LNCaP clone FGC (cell line): ENCODE results near the gene PBX4.

Experiments
- DNase-seq: peaks from one replicate; pipeline ENCODE4 v3.0.0-alpha.2; 2011; ENCODE audit warnings: low read depth
- H3K4me3 ChIP-seq: 2 replicates; pipeline ENCODE4 v1.5.1; 2011; ENCODE audit warnings: mild to moderate bottlenecking, low read depth, low read length, control low read depth
- CTCF ChIP-seq: IDR thresholded peaks from 2 replicates; pipeline ENCODE4 v1.5.1; 2012; ENCODE audit warnings: mild to moderate bottlenecking; ENCODE audit not compliant: control insufficient read depth, insufficient read depth; ENCODE audit errors: extremely low read depth

PBX4 gene

GRCh38 chr19:19549804-19550464, 68.6 kb downstream of the PBX4 start:
- H3K4me3 ChIP-seq: no peak overlapping the region
- no peak for DNase-seq
- no peak for TF ChIP-seq CTCF

GRCh38 chr19:19548915-19549759, 69.3 kb downstream of the PBX4 start:
- TF ChIP-seq CTCF: no peak
- no peak overlapping the region for H3K4me3 ChIP-seq
- DNase-seq: no peak

DNA sequence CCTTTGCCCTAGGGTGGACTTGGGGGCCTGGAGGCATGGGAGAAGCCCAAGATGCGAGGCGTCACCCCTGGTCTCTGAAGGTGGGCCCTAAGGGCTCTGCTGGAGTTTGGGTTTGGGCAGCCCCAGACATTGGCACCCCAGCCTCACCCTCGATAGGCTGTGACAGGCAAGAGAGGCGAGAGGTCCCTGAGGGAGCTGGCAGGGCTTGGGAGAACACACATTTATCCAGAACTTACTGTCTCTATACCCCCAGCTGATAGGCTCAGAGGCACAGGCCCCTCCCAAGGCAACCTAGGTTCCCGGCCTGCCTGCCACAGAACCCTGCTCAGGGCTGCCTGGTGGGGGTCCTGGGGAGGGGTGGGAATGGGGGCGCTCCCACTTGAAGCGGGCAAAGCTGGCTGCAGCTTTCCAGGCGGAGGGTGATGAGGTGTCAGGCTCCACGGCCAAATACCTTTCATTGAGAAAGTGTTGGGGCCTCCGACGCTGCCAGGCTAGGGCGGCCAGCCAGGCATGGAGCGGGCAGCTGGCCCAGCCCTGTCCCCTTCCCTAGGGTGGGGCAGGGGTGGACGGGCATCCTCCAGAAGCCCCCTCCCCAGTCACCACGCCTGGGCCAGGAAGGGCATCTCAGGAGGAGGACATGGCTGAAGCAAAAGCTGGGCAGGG, 70.7 kb downstream of the PBX4 start:
- no peak for DNase-seq
- TF ChIP-seq CTCF: no peak
- H3K4me3 ChIP-seq: no peak overlapping the region

DNA sequence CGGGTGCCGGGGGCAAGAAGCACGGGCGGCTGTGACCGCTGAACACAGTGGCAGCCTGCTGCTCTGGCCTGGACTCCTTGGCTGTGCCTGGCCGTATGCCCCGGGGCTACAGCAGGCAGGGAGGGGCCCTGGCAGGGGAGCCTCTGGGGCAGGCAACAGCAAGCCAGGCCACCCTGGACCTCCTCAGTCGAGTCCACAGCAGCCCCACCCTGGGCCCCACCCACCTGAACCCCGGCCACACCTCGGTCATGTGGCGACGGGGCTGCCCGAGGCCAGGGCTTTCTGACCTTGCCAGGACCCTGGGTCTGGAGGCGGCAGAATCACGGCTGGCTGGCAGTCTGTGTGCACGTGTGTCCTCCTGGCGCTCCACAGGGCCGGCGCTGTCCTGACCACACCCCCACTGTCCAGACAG, 71.7 kb downstream of the PBX4 start:
- H3K4me3 ChIP-seq: no peak overlapping the region
- no peak for DNase-seq
- no peak for TF ChIP-seq CTCF

DNA sequence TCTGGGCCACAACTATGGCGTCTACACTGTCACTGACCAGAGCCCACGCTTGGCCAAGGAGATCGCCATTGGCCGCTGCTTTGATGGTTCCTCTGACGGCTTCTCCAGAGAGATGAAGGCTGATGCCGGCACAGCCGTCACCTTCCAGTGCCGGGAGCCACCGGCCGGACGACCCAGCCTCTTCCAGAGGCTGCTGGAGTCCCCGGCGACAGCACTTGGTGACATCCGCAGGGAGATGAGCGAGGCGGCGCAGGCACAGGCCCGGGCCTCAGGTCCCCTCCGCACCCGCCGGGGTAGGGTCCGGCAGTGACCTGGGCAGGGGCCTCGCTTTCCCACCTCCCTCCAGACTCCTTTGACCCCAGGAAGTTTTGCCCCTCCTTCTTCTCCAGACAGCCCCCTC, 72.8 kb downstream of the PBX4 start:
- no peak for DNase-seq
- no peak overlapping the region for H3K4me3 ChIP-seq
- TF ChIP-seq CTCF: no peak

DNA sequence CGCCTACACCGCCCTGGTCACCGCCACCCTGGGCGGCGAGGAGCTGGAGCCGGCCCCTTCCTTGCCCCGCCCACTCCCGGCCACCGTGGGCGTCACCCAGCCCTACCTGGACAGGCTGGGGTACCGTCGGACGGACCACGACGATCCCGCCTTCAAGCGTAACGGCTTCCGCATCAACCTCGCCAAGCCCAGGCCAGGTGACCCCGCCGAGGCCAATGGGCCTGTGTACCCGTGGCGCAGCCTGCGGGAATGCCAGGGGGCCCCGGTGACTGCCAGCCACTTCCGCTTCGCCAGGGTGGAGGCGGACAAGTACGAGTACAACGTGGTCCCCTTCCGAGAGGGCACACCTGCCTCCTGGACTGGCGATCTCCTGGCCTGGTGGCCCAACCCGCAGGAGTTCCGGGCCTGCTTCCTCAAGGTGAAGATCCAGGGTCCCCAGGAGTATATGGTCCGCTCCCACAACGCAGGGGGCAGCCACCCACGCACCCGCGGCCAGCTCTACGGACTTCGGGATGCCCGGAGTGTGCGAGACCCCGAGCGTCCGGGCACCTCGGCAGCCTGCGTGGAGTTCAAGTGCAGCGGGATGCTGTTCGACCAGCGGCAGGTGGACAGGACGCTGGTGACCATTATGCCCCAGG, 73.4 kb downstream of the PBX4 start:
- no peak for TF ChIP-seq CTCF
- no peak for DNase-seq
- no peak overlapping the region for H3K4me3 ChIP-seq
